Left kidney (tissue), 2 donors: ENCODE measurements around the gene OAS2. TPM values are rescaled to one million over a fixed set of nuclear protein-coding genes. Genes with fewer than 3 reads are reported as not detected.

ENCODE experiments used
- DNase-seq: peaks from one replicate; pipeline ENCODE4 v3.0.0-alpha.2; 2013
- polyA plus RNA-seq: library from polyadenylated mRNA; unstranded; fragments of 120-200 nt; gene quantifications from one replicate; pipeline ENCODE4 v1.2.1, GENCODE V29; 2013; ENCODE audit not compliant: insufficient read length

Gene OAS2
- polyA plus RNA-seq, 1 donor = 9.9 TPM

DNA sequence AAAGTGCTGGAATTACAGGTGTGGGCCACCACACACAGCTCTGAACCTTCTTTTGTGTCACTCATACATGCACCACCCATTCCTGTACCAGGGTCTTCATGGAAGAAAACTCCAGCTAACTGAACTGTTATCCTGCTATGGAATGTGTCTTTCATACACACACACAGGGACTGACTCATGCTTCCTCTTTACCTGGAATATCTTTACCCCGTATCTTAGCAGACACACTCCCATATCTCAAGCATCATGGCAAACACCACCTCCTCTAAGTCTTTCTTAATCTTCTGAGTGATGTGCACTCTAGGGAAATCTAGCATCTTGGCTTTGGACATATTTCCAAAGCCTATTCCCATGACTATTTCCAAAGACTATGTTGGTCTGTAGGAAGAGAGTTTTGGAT, 43.2 kb downstream of the OAS2 start:
- DNase-seq = no peak

- DNase-seq = no peak
Observed at GRCh38 chr12:113022563-113023297, 44.4 kb downstream of the OAS2 start.

GRCh38 chr12:113027726-113028125, 49.4 kb downstream of the OAS2 start:
- DNase-seq = no peak

DNA sequence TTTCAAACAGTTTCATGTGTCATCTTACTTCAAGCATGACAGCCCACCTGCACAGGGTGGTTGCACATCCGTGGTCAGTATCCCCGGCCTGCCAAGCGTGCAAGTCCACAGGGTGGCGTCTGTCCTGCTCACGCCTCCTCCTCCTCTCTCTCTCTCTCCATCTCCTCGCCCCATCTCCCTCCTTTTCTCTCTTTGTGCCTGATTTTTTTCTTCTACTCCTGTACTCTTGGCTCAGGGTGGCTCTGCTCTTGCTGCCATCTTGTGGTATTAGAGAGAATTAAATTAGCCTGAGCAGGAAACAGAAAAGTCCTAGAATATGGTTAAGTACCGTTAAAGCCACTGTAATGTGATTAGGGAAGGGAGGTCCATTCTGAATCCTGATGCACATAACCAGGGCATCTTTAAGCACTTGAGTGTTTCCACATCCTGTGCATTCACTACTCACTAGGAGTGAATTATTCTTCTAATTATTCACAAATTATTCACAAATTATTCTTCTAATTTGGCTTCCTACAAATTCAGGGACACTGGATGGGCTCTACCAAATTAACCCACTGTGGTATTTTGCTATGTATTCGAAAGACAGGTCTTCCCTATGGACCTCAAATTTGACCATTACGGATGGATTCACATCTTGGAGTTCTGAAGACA, 52.7 kb downstream of the OAS2 start:
- peak; percentile 68 for DNase-seq

GRCh38 chr12:113039911-113040445, 61.7 kb downstream of the OAS2 start:
- no peak for DNase-seq

GRCh38 chr12:113040722-113041171, 62.4 kb downstream of the OAS2 start:
- DNase-seq = no peak

GRCh38 chr12:113041560-113041959, 63.2 kb downstream of the OAS2 start:
- DNase-seq = no peak

- DNase-seq = no peak
Observed at GRCh38 chr12:113043240-113043639, 64.9 kb downstream of the OAS2 start.

DNA sequence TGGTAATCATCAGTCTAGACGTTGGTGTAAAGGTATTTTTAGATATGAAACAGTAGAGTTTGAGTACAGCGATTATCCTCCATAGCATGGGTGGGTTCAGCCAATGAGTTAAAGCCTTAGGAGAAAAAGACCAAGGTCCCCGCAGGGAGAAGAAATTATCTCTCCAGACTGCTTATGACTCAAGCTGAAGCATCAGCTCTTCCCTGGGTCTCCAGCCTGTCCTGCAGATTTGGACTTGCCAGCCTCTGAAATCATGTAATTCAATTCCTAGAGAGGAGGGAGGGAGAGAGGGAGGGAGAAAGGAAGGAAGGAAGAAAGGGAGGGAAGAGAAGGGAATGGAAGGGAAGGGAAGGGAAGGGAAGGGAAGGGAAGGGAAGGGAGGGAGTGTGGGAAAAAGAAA, 66.2 kb downstream of the OAS2 start:
- no peak for DNase-seq

DNA sequence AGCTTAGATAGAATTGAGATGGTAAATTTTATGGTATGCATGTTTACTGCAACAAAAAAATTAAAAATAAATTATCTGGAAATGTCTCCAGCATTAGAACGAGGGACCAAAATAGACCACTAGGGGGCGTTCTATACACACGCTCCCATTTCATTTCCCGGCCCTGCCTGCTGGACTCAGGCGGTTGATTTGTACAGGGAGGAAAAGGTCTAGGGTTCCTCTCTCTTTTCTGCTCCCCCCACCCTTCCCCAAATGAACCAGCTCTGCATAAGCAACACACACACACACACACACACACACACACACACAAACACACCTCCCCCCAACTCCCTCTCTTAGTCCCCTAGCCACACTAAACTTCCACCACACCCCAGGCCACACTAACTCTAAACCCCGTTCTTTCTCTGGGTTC, 70.4 kb downstream of the OAS2 start:
- peak; percentile 75 for DNase-seq

DNA sequence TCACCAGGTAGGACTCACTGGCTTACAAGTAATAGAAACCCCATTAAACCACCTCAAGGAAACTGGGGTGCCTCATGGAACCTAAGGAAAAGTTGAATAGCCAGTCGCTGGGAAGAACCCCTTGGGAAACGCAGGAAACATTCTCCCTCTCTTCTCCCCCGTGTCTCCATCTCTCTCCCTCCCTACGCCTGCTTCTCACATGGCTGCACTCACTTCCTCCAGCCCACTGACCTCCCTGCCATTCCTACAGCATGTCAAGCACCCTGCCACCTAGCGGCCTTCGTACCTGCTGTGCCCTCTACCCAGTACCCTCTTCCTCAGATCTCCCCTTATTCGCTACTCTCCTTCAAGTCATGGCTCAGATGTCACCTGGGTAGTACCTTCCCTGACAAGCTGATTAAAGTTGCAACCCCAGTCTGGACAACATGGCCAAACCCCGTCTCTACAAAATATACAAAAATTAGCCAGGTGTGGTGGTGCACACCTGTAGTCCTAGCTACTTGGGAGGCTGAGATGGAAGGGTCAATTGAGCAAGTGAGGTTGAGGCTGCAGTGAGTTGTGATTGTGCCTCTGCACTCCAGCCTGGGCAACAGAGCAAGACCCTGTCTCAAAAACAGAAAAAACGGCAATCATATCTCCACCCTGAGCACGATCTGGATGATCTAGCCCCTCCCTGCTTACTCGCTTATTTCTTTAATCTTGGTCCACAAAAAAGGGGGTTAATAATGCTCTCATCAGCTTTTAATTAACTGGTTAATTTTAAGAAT, 71.8 kb downstream of the OAS2 start:
- peak; percentile 70 for DNase-seq

DNA sequence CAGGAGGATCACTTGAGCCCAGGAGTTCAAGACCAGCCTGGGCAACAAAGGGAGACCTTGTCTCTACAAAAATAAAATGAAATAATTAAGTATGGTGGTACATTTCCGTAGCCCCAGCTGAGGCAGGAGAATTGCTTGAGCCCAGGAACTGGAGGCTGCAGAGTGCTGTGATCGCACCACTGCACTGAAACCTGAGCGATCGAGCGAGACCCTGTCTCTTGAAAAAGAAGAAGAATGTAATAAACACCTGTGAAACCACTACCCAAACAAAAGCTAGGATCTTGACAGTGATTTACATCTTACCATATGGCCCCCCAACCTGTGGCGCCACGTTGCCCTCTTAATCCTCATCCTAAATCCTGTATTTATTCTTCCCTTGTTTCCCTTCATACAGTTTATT, 72.5 kb downstream of the OAS2 start:
- no peak for DNase-seq

DNA sequence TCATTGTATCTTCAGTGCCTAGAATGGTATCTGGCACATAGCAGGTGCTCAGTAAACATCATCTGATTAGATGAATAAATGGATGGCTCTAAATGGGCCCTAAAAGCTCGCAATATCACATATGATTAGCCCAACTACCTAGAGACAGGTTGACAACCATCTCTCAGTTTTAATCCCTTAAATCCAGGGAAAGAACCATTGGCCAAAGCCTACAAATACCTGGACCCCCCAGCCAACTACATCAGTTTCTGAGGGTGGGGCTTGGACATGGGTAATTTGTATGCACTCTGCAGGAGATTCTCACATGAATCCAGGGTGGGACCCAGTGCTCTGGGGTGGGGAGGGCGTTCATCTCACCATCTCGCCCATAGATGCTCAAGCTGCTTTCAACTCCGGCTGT, 73.4 kb downstream of the OAS2 start:
- no peak for DNase-seq

- no peak for DNase-seq
Observed at GRCh38 chr12:113052326-113052725, 74.0 kb downstream of the OAS2 start.

DNA sequence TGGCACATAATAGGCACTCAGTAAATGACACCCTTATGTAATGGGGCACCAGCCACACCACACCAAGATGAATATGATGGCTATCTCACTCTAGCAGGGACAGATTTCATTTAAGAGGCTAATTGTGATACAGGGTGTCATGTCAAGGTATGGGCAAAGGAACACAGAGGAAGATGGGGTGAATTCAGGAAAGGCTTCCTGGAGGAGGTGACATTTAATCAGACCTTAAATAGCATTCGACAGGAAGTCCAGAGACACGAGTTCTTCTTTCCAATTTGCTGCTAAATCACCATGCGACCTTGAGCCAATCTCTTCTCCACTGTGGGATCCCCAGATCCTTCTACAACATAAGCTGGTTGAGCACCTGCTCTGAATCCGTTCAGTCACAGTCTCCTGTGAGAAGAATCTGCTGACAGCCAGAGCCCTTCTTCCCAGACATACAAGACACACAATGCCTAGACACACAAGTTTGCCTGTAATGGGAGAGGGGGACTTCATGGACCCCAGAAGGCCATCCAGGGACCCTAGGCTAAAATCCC, 76.7 kb downstream of the OAS2 start:
- no peak for DNase-seq

- no peak for DNase-seq
Observed at GRCh38 chr12:113055594-113056380, 77.5 kb downstream of the OAS2 start.

GRCh38 chr12:113056381-113056630, 78.0 kb downstream of the OAS2 start:
- no peak for DNase-seq

- DNase-seq = no peak
Observed at GRCh38 chr12:113056631-113057488, 78.5 kb downstream of the OAS2 start, which contains the start of gene DTX1. Gene DTX1 (plus strand): TSS chr12:113056730. CDS start chr12:113058193, 1,463 bp downstream.

- DNase-seq = no peak
Observed at GRCh38 chr12:113057565-113058485, 79.5 kb downstream of the OAS2 start.

DNA sequence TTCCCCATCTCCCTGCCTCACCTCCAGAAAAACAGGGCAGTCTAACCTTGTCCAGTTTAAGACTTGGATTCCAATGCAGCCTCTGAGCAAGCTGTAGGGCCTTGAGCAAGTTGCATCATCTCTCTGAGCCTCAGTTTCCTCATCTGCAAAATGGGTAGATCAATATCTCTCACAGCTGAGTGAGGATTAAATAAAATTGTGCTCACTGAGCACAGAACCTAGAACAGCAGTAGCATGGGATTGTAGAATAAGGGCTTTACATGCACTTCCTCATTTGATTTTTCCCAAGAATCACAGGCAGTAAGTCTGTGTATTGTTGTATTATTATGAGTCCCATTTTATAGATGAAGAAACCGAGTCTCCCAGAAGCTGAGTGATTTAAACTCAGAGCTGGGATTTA, 80.2 kb downstream of the OAS2 start:
- no peak for DNase-seq
